HCT116 (cell line): Measurements from ENCODE around the gene POLR3A. TPM values are rescaled to one million over a fixed set of nuclear protein-coding genes. Genes with fewer than 3 reads are reported as not detected.

Experiments used
- ATAC-seq: fragments of 200-7000 bp; cut with Tn5 transposase; 2 replicates; pipeline ENCODE4 v1.9.1; 2020; ENCODE audit warnings: mild to moderate bottlenecking, moderate library complexity
- BruUV-seq: library from RNA; stranded (reverse); fragments of 400-500 nt; replicated peaks from 2 replicates; lab custom pipeline; 2021; lab: Mats Ljungman, UMichigan
- CTCF ChIA-PET: fragments of 300-600 bp; sonication (Branson Sonifier 250); formaldehyde crosslinking; loops from one replicate; lab custom pipeline; 2021; ENCODE audit warnings: antibody characterized with exemption; lab: Charles Lee
- POLR2A ChIA-PET: fragments of 300-600, 350-600 bp; sonication (Branson Sonifier 250); formaldehyde crosslinking; loops from one replicate; lab custom pipeline; 2021; ENCODE audit warnings: antibody characterized with exemption; lab: Charles Lee
- RAD21 ChIA-PET, 2 experiments: fragments of 300-600 bp; sonication (Branson Sonifier 250); formaldehyde crosslinking; loops; one replicate each; lab custom pipeline; 2023; ENCODE audit warnings: low total read pairs in 2 of 2; ENCODE audit not compliant: uncharacterized antibody in 2 of 2, unreplicated experiment in 2 of 2, low non-redundant PET in 1 of 2; lab: Charles Lee
- DNase-seq: peaks from one replicate; pipeline ENCODE4 v3.0.0-alpha.2; 2010; ENCODE audit warnings: low read depth, low spot score
- H2AFZ ChIP-seq: fragments of 200-600 bp; shearing (Covaris generic), sonication (generic); 2 replicates; pipeline ENCODE4 v1.6.1; 2017; ENCODE audit warnings: low read depth, mixed run types, mixed read lengths, antibody characterized with exemption, low read length; ENCODE audit not compliant: poor library complexity, severe bottlenecking
- H3K27ac ChIP-seq: 2 replicates; pipeline ENCODE4 v1.5.1; 2012; ENCODE audit warnings: low read depth, low read length
- H3K27me3 ChIP-seq: fragments of 200-600 bp; sonication (generic); 2 replicates; pipeline ENCODE4 v1.6.1; 2016; ENCODE audit warnings: mixed run types, low read length, mixed read lengths; ENCODE audit not compliant: insufficient read depth
- H3K36me3 ChIP-seq, 2 experiments: fragments of 200-500 bp in 1 of 2; fragments of 200-600 bp in 1 of 2; sonication (Bioruptor generic) in 1 of 2; sonication (generic) in 1 of 2; 2 replicates each; pipeline versions ENCODE4 v1.5.1 to v1.6.1; 2014 to 2016; ENCODE audit warnings: low read length in 2 of 2, inconsistent platforms in 1 of 2, mixed read lengths in 1 of 2, mixed run types in 1 of 2; ENCODE audit not compliant: insufficient read depth in 2 of 2, control insufficient read depth in 1 of 2
- H3K4me1 ChIP-seq, 2 experiments: fragments of 200-600 bp in 1 of 2; sonication (generic) in 1 of 2; 2 replicates each; pipeline versions ENCODE4 v1.5.1 to v1.6.1; 2012 to 2017; ENCODE audit warnings: low read length in 2 of 2, inconsistent platforms in 1 of 2, mild to moderate bottlenecking in 1 of 2, mixed read lengths in 1 of 2, mixed run types in 1 of 2, moderate library complexity in 1 of 2; ENCODE audit not compliant: insufficient read depth in 2 of 2, control insufficient read depth in 1 of 2
- H3K4me2 ChIP-seq: fragments of 200-600 bp; sonication (generic); 2 replicates; pipeline ENCODE4 v1.6.1; 2017; ENCODE audit warnings: mixed run types, low read length, mixed read lengths
- H3K4me3 ChIP-seq, 2 experiments: fragments of 200-600 bp in 1 of 2; sonication (generic) in 1 of 2; replicated peaks in 1 of 2; 2 replicates each; pipeline ENCODE4 v1.5.1; 2011 to 2016; ENCODE audit warnings: low read length in 2 of 2, control low read depth in 1 of 2, low read depth in 1 of 2, mild to moderate bottlenecking in 1 of 2, mixed read lengths in 1 of 2, mixed run types in 1 of 2
- H3K79me2 ChIP-seq: fragments of 200-600 bp; sonication (generic); 2 replicates; pipeline ENCODE4 v1.6.1; 2017; ENCODE audit warnings: mild to moderate bottlenecking, mixed run types, low read length, moderate library complexity, mixed read lengths; ENCODE audit not compliant: insufficient read depth
- H3K9ac ChIP-seq: fragments of 200-600 bp; sonication (generic); 2 replicates; pipeline ENCODE4 v1.6.1; 2016; ENCODE audit warnings: low read length, mixed read lengths
- H3K9me2 ChIP-seq: fragments of 200-600 bp; sonication (generic), shearing (Covaris generic); 2 replicates; pipeline ENCODE4 v1.6.1; 2017; ENCODE audit warnings: mixed run types, mild to moderate bottlenecking, moderate library complexity; ENCODE audit not compliant: insufficient read depth
- H3K9me3 ChIP-seq, 2 experiments: fragments of 200-500 bp in 1 of 2; fragments of 200-600 bp in 1 of 2; sonication (Bioruptor generic) in 1 of 2; sonication (generic) in 1 of 2; 2 replicates each; pipeline ENCODE4 v1.6.1; 2014 to 2017; ENCODE audit warnings: low read length in 2 of 2, mixed read lengths in 2 of 2, inconsistent platforms in 1 of 2, low read depth in 1 of 2, mild to moderate bottlenecking in 1 of 2, mixed run types in 1 of 2, moderate library complexity in 1 of 2; ENCODE audit not compliant: control insufficient read depth in 1 of 2, insufficient read depth in 1 of 2
- H4K20me1 ChIP-seq: fragments of 200-600 bp; sonication (generic), shearing (Covaris generic); 2 replicates; pipeline ENCODE4 v1.6.1; 2017; ENCODE audit warnings: mixed run types, mild to moderate bottlenecking, moderate library complexity; ENCODE audit not compliant: insufficient read depth
- CTCF ChIP-seq, 3 experiments: fragments of 200-600 bp in 1 of 3; sonication (generic) in 1 of 3; IDR thresholded peaks in 2 of 3; conservative IDR thresholded peaks in 1 of 3; 2 replicates each; pipeline ENCODE4 v1.5.1; 2012 to 2017; ENCODE audit warnings: low read depth in 2 of 3, low read length in 2 of 3, antibody characterized with exemption in 1 of 3, borderline replicate concordance in 1 of 3, control low read depth in 1 of 3, mild to moderate bottlenecking in 1 of 3, mixed read lengths in 1 of 3, mixed run types in 1 of 3, moderate library complexity in 1 of 3; ENCODE audit not compliant: insufficient read depth in 1 of 3
- EZH2 ChIP-seq: fragments of 200-600 bp; sonication (generic); IDR thresholded peaks from 2 replicates; pipeline ENCODE4 v1.6.1; 2017; ENCODE audit warnings: antibody characterized with exemption, mixed run types
- POLR2AphosphoS5 ChIP-seq: IDR thresholded peaks from 2 replicates; pipeline ENCODE4 v1.6.1; 2011; ENCODE audit warnings: mild to moderate bottlenecking, low read depth, low read length, moderate library complexity
- REST ChIP-seq: IDR thresholded peaks from 2 replicates; pipeline ENCODE4 v1.6.1; 2012; ENCODE audit warnings: low read depth
- SIN3A ChIP-seq: IDR thresholded peaks from 2 replicates; pipeline ENCODE4 v1.6.1; 2012; ENCODE audit warnings: low read depth
- SP1 ChIP-seq: IDR thresholded peaks from 2 replicates; pipeline ENCODE4 v1.6.1; 2012; ENCODE audit warnings: low read depth
- SRF ChIP-seq: IDR thresholded peaks from 2 replicates; pipeline ENCODE4 v1.6.1; 2012; ENCODE audit warnings: low read depth
- intact Hi-C: fragments of 100-400 bp; cut with micrococcal nuclease; formaldehyde crosslinking; loops from 2 replicates; pipeline ENCODE4 v1.10.0; 2022
- total RNA-seq: library from RNA; stranded (reverse); gene quantifications from one replicate; pipeline ENCODE4 v1.2.1, GENCODE V29; 2021; ENCODE audit not compliant: unreplicated experiment

The POLR3A gene
- total RNA-seq, 1 experiment from 2014 or later: 26.6 TPM

DNA sequence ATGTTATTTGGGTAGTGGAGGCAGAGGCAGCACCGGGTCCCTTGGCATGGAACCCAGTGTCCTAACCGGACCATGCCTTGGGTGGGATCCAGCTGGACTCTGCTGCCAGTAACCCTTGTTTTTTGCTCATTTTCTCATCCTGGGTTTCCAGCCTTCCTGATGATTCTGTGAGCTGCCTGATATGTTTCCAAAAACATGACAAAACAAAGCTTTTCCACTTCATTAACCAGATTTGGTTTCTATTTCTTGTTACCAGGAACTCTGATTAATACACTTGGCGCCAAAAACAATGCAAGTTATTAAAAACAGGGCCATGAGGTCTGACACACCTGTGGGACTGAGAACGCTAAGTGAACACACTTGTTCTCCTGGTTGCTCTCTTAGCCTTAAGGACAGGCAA lies 69.9 kb downstream of the POLR3A start:
- H3K4me2 ChIP-seq: no peak overlapping the region
- H2AFZ ChIP-seq: no peak overlapping the region
- no TSS peak for BruUV-seq
- TF ChIP-seq CTCF (IDR thresholded peaks at IDR 0.05 in 2 of 3, conservative IDR thresholded peaks at IDR 0.05 in 1 of 3; ENCODE audit: borderline replicate concordance in 1 of 3, insufficient read depth in 1 of 3, low read depth in 2 of 3, low read length in 2 of 3) (no peak), EZH2 (no peak), REST (no peak), POLR2AphosphoS5 (no peak), SP1 (no peak), SIN3A (no peak), SRF (no peak)
- no peak overlapping the region for H3K4me3 ChIP-seq
- ChIA-PET RAD21 (no interaction called here), POLR2A (interaction anchor here (1.4 kb wide), 1 partner anchor 10 kb away, joined by 4 read pairs; no protein-coding TSS in a partner anchor), CTCF (no interaction called here)
- H3K27ac ChIP-seq: no peak overlapping the region
- no peaks in the 10 kb centered on the region for H3K27me3 ChIP-seq
- intact Hi-C loops: no loop called here
- H3K9me2 ChIP-seq: no peaks in the 10 kb centered on the region
- H3K79me2 ChIP-seq: no peaks in the 10 kb centered on the region
- ATAC-seq: no peak
- H3K9me3 ChIP-seq: peaks cover 6 to 9% of the 10 kb centered on the region in 2 experiments; a peak in 1 of 4 replicates
- no peaks in the 10 kb centered on the region for H3K4me1 ChIP-seq
- H4K20me1 ChIP-seq: no peaks in the 10 kb centered on the region
- DNase-seq: no peak
- H3K36me3 ChIP-seq: no peaks in the 10 kb centered on the region
- H3K9ac ChIP-seq: no peak overlapping the region
